Loucy (cell line): ENCODE measurements around the gene SURF6.

Experiments used
- CTCF ChIP-seq: fragments of 200-600 bp; sonication (generic); conservative IDR thresholded peaks from 2 replicates; pipeline ENCODE4 v1.5.1; 2014; ENCODE audit warnings: mild to moderate bottlenecking, antibody characterized with exemption, low read length
- EZH2phosphoT487 ChIP-seq: fragments of 200-600 bp; IDR thresholded peaks from 2 replicates; pipeline ENCODE4 v1.6.1; 2018; ENCODE audit warnings: antibody characterized with exemption, mild to moderate bottlenecking, moderate library complexity, borderline replicate concordance

GRCh38 chr9:133349965-133350616, 14.1 kb upstream of the SURF6 start:
- no peak for TF ChIP-seq EZH2phosphoT487
- TF ChIP-seq CTCF = no peak
